T-cell (primary cell): ENCODE data around the gene RYR1. TPM values are rescaled to one million over a fixed set of nuclear protein-coding genes. Genes with fewer than 3 reads are reported as not detected.
"Not testable (repeated sequence)": the region's sequence is repeated elsewhere in the genome, so short reads cannot be mapped to it uniquely, and the experiment has no call there.

Experiments
- ATAC-seq, 4 experiments: fragments of 200-7000 bp in 3 of 4; fragments of 150-1000 bp in 1 of 4; cut with Tn5 transposase; replicated peaks in 1 of 4; 1 replicate in 3 of 4; 2 replicates in 1 of 4; pipeline ENCODE4 v1.10.0; 2021; ENCODE audit warnings: moderate library complexity in 3 of 4, mild to moderate bottlenecking in 2 of 4, moderate number of reproducible peaks in 1 of 4
- CTCF ChIA-PET, 2 donors: fragments of 300-600 bp; sonication (Branson Sonifier 250); formaldehyde crosslinking; loops; one replicate each; lab custom pipeline; 2022; ENCODE audit warnings: antibody characterized with exemption in 2 of 2; lab: Charles Lee
- POLR2A ChIA-PET, 2 donors: fragments of 300-600 bp; sonication (Branson Sonifier 250); formaldehyde crosslinking; loops; one replicate each; lab custom pipeline; 2022; ENCODE audit warnings: antibody characterized with exemption in 2 of 2; lab: Charles Lee
- DNase-seq, 35 experiments: peaks; one replicate each; pipeline versions ENCODE4 v3.0.0 to v3.0.0-alpha.2; 2013 to 2023
- H3K27ac ChIP-seq: one replicate; pipeline ENCODE4 v1.5.1; 2013; ENCODE audit warnings: low read length
- H3K27me3 ChIP-seq, 2 experiments: replicated peaks in 1 of 2; 1 replicate in 1 of 2; 2 replicates in 1 of 2; pipeline versions ENCODE4 v1.6.1 to v1.7.0; 2013; ENCODE audit warnings: low read length in 1 of 2, mixed read lengths in 1 of 2; ENCODE audit not compliant: control insufficient read depth in 2 of 2, insufficient read depth in 2 of 2; ENCODE audit errors: extremely low read depth in 1 of 2
- H3K36me3 ChIP-seq, 2 donors: 1 replicate in 1 of 2; 2 replicates in 1 of 2; pipeline versions ENCODE4 v1.6.1 to v1.7.0; 2013; ENCODE audit warnings: low read length in 1 of 2; ENCODE audit not compliant: control insufficient read depth in 2 of 2, insufficient read depth in 1 of 2; ENCODE audit errors: extremely low read depth in 1 of 2
- H3K4me1 ChIP-seq, 2 experiments: 1 replicate in 1 of 2; 2 replicates in 1 of 2; pipeline versions ENCODE4 v1.6.1 to v1.7.0; 2013; ENCODE audit warnings: low read length in 2 of 2, mixed read lengths in 1 of 2; ENCODE audit not compliant: insufficient read depth in 2 of 2, control insufficient read depth in 1 of 2; ENCODE audit errors: extremely low read depth in 1 of 2
- H3K4me3 ChIP-seq, 2 donors: 1 replicate in 1 of 2; 2 replicates in 1 of 2; pipeline versions ENCODE4 v1.5.1 to v1.7.0; 2013; ENCODE audit warnings: mild to moderate bottlenecking in 2 of 2, low read length in 1 of 2, moderate library complexity in 1 of 2; ENCODE audit not compliant: control insufficient read depth in 1 of 2; ENCODE audit errors: extremely low read depth in 1 of 2
- H3K9me3 ChIP-seq: 2 replicates; pipeline ENCODE4 v1.7.0; 2013
- H3K27ac Mint-ChIP-seq, 2 donors: one replicate each; pipeline ENCODE4 v1.8.0; 2020 to 2021; ENCODE audit warnings: mild to moderate bottlenecking in 2 of 2, mixed read lengths in 2 of 2
- H3K27me3 Mint-ChIP-seq, 2 donors: one replicate each; pipeline ENCODE4 v1.8.0; 2021 to 2022; ENCODE audit warnings: mixed read lengths in 2 of 2
- H3K36me3 Mint-ChIP-seq: one replicate; pipeline ENCODE4 v1.8.0; 2021; ENCODE audit warnings: mixed read lengths
- H3K4me1 Mint-ChIP-seq, 3 donors: one replicate each; pipeline ENCODE4 v1.8.0; 2020 to 2022; ENCODE audit warnings: mixed read lengths in 3 of 3, mild to moderate bottlenecking in 1 of 3
- H3K4me3 Mint-ChIP-seq, 3 donors: one replicate each; pipeline ENCODE4 v1.8.0; 2020 to 2022; ENCODE audit warnings: mild to moderate bottlenecking in 3 of 3, mixed read lengths in 3 of 3, moderate library complexity in 3 of 3
- H3K9me3 Mint-ChIP-seq, 3 donors: one replicate each; pipeline ENCODE4 v1.8.0; 2020 to 2022; ENCODE audit warnings: mixed read lengths in 3 of 3
- WGBS: methylation state at CpG from one replicate; pipeline ENCODE4 v1.1.5; 2013; ENCODE audit warnings: missing lambda C conversion rate; ENCODE audit not compliant: insufficient coverage; 5-methylcytosine and 5-hydroxymethylcytosine counted together
- total RNA-seq, 35 experiments: library from RNA in 6 of 35; stranded (reverse) in 6 of 35; fragments of 120-200 nt in 1 of 35; gene quantifications; one replicate each; pipeline versions ENCODE4 v1.2.1 to v1.2.4 and lab custom pipeline; 2013 to 2026

Gene RYR1
- total RNA-seq, 5 donors from 2014 or later (not counting 1 experiment from before 2014, with no cell fraction given): 1.1 to 3.8 (median 2.9) TPM

- Mint-ChIP-seq H3K36me3 (no peaks in the 10 kb centered on the region), H3K27ac (no peak overlapping the region), H3K9me3 (no peaks in the 10 kb centered on the region), H3K4me3 (peak overlapping the region; percentile 68 to 76 (median 70)), H3K27me3 (peaks cover 14 to 20% of the 10 kb centered on the region in 2 donors), H3K4me1 (peaks cover 15 to 29% (median 17%) of the 10 kb centered on the region in 3 donors)
- POLR2A ChIA-PET: no interaction called here
- Histone ChIP-seq H3K27ac (no peak overlapping the region), H3K4me1 (peaks cover 0 to 52% of the 10 kb centered on the region in 2 experiments), H3K9me3 (no peaks in the 10 kb centered on the region), H3K27me3 (peaks cover 2 to 20% of the 10 kb centered on the region in 2 experiments), H3K36me3 (no peaks in the 10 kb centered on the region), H3K4me3 (peak overlapping the region in 1 of 2 donors; percentile 21)
- peak; percentile 44 to 65 (median 55) for ATAC-seq
- CTCF ChIA-PET: no interaction called here
- WGBS: 8% methylated on average over 111 of the region's 111 CpGs
- DNase-seq: peak in 5 of 35 experiments; percentile 13 to 33 (median 22)
Measured at GRCh38 chr19:38564981-38565690, 131.6 kb downstream of the RYR1 start.

DNA sequence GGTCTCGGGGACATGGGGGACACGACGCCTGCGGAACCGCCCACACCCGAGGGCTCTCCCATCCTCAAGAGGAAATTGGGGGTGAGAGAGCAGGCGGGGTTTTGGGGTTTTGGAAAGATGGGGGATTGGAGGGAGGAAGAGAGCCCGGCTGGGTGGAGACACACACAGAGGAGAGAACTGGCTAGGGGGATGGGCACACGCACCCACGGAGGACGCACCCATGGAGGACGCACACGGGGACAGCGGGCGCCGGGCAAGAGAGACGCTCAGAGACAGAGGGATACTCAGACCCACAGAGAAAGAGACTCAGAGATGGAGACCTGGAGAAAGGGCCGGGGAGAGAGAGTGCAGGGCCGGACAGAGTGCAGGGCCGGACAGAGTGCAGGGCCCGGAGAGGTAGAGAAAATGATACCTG lies 132.2 kb downstream of the RYR1 start:
- Mint-ChIP-seq H3K27me3 (peaks cover 14 to 20% of the 10 kb centered on the region in 2 donors), H3K36me3 (no peaks in the 10 kb centered on the region), H3K4me1 (peaks cover 14 to 28% (median 16%) of the 10 kb centered on the region in 3 donors), H3K27ac (peak overlapping the region in 1 of 2 donors; percentile 49), H3K9me3 (no peaks in the 10 kb centered on the region), H3K4me3 (peak overlapping the region; percentile 68 to 75 (median 69))
- Histone ChIP-seq H3K36me3 (no peaks in the 10 kb centered on the region), H3K27ac (no peak overlapping the region), H3K4me3 (peak overlapping the region in 1 of 2 donors; percentile 21), H3K4me1 (peaks cover 0 to 46% of the 10 kb centered on the region in 2 experiments), H3K27me3 (peaks cover 2 to 20% of the 10 kb centered on the region in 2 experiments), H3K9me3 (no peaks in the 10 kb centered on the region)
- DNase-seq (no peak), ATAC-seq (no peak)
- POLR2A ChIA-PET: no interaction called here
- CTCF ChIA-PET: interaction anchor here in 1 of 2 donors (0.6 kb wide), 1 partner anchor 1133 kb away, joined by 3 read pairs; no protein-coding TSS in a partner anchor
- 51% methylated on average over 21 of the region's 21 CpGs for WGBS

GRCh38 chr19:38569368-38569983 lies 136.0 kb downstream of the RYR1 start:
- no peak for ATAC-seq
- WGBS: 66% methylated on average over 4 of the region's 6 CpGs
- H3K4me3 ChIP-seq: no peak overlapping the region
- peaks cover 2 to 10% of the 10 kb centered on the region in 2 experiments for H3K27me3 ChIP-seq
- Mint-ChIP-seq H3K9me3 (no peaks in the 10 kb centered on the region), H3K4me1 (peaks cover 4 to 8% (median 5%) of the 10 kb centered on the region in 3 donors), H3K36me3 (no peaks in the 10 kb centered on the region), H3K27me3 (peaks cover 3 to 4% of the 10 kb centered on the region in 2 donors), H3K27ac (no peak overlapping the region), H3K4me3 (no peak overlapping the region)
- H3K4me1 ChIP-seq: peaks cover 0 to 11% of the 10 kb centered on the region in 2 experiments
- H3K36me3 ChIP-seq: no peaks in the 10 kb centered on the region
- DNase-seq: no peak
- H3K9me3 ChIP-seq: no peaks in the 10 kb centered on the region
- POLR2A ChIA-PET: interaction anchor here in 1 of 2 donors (0.6 to 0.7 kb wide), 2 partner anchors 130 to 1195 kb away, joined by 3 to 4 read pairs; no protein-coding TSS in a partner anchor
- H3K27ac ChIP-seq: no peak overlapping the region
- CTCF ChIA-PET: interaction anchor here in 1 of 2 donors (0.6 kb wide), 1 partner anchor 50 kb away, joined by 3 read pairs; no protein-coding TSS in a partner anchor

DNA sequence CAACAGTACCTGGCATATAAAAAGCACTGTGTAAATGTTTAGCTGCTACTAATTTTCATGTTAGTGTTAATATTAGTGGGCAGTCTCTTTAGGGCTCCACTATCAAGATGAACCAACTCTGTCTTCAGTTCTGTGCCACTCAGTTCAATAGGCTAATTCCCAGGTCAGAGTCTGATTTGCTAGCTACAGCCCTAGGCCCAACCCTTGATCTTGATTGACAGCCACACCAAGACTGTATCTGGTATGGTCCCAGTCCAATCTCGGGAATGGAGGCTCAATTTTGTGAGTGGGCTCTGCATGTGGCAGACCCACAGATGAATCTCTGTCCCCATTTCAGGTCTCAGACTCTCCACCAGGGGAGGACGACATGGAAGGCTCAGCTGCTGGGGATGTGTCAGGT lies 138.2 kb downstream of the RYR1 start:
- no peaks in the 10 kb centered on the region for H3K9me3 Mint-ChIP-seq
- WGBS: 64% methylated on average over 2 of the region's 2 CpGs
- H3K27ac Mint-ChIP-seq: no peak overlapping the region
- Histone ChIP-seq H3K27me3 (no peaks in the 10 kb centered on the region), H3K4me3 (no peak overlapping the region), H3K4me1 (no peaks in the 10 kb centered on the region), H3K27ac (no peak overlapping the region), H3K36me3 (no peaks in the 10 kb centered on the region), H3K9me3 (no peaks in the 10 kb centered on the region)
- ChIA-PET CTCF (no interaction called here), POLR2A (no interaction called here)
- peaks cover 0 to 3% (median 0%) of the 10 kb centered on the region in 3 donors for H3K4me1 Mint-ChIP-seq
- no peaks in the 10 kb centered on the region for H3K27me3 Mint-ChIP-seq
- H3K4me3 Mint-ChIP-seq: no peak overlapping the region
- DNase-seq: no peak
- H3K36me3 Mint-ChIP-seq: no peaks in the 10 kb centered on the region
- ATAC-seq: no peak

DNA sequence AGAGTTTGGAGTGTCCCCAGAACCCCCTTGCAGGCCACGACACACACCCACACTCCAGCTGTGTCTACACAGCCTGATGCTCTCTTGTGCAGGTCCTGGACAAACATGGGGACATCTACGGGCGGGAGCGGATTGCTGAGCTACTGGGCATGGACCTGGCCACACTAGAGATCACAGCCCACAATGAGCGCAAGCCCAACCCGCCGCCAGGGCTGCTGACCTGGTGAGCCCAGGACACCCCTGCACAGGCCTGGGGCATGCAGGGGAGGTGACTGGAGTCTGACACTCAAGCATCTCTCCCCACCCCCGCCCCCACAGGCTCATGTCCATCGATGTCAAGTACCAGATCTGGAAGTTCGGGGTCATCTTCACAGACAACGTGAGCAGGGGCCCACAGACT lies 144.3 kb downstream of the RYR1 start:
- DNase-seq: no peak
- ChIA-PET CTCF (no interaction called here), POLR2A (no interaction called here)
- Histone ChIP-seq H3K36me3 (no peaks in the 10 kb centered on the region), H3K4me3 (no peak overlapping the region), H3K4me1 (peaks cover 0 to 15% of the 10 kb centered on the region in 2 experiments), H3K27me3 (no peaks in the 10 kb centered on the region), H3K27ac (no peak overlapping the region), H3K9me3 (no peaks in the 10 kb centered on the region)
- H3K9me3 Mint-ChIP-seq: no peaks in the 10 kb centered on the region
- ATAC-seq: no peak
- H3K4me3 Mint-ChIP-seq: no peak overlapping the region
- no peak overlapping the region for H3K27ac Mint-ChIP-seq
- H3K4me1 Mint-ChIP-seq: peaks cover 0 to 13% (median 6%) of the 10 kb centered on the region in 3 donors
- H3K36me3 Mint-ChIP-seq: no peaks in the 10 kb centered on the region
- WGBS: 100% methylated on average over 5 of the region's 11 CpGs
- H3K27me3 Mint-ChIP-seq: no peaks in the 10 kb centered on the region

DNA sequence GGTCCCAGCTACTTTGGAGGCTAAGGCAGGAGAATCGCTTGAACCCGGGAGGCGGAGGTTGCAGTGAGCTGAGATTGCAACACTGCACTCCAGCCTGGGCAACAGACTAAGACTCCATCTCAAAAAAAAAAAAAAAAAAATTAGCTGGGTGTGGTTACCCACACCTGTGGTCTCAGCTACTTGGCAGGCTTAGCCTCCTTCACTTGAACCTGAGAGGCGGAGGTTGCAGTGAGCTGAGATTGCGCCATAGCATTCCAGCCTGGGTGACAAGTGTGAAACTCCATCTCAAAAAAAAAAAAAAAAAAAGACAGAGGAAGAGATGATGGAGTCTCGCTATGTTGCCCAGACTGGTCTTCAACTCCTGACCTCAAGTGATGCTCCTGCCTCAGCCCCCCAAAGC lies 145.8 kb downstream of the RYR1 start:
- H3K4me1 Mint-ChIP-seq: peaks cover 0 to 18% (median 9%) of the 10 kb centered on the region in 3 donors
- not testable (repeated sequence) for H3K27ac Mint-ChIP-seq, H3K27me3 ChIP-seq, H3K36me3 Mint-ChIP-seq, H3K36me3 ChIP-seq, H3K27ac ChIP-seq, H3K9me3 ChIP-seq, H3K4me3 Mint-ChIP-seq, H3K4me3 ChIP-seq, H3K9me3 Mint-ChIP-seq, H3K27me3 Mint-ChIP-seq
- H3K4me1 ChIP-seq: peaks cover 0 to 21% of the 10 kb centered on the region in 2 experiments
- POLR2A ChIA-PET: interaction anchor here in 1 of 2 donors (0.6 kb wide), 2 partner anchors 344 to 657 kb away, joined by 3 to 7 read pairs; no protein-coding TSS in a partner anchor
- CTCF ChIA-PET: interaction anchor here (0.6 to 0.7 kb wide), 4 partner anchors 24 to 133 kb away, joined by 3 to 8 read pairs (median 4); no protein-coding TSS in a partner anchor
- peak in 2 of 35 experiments; percentile 8 to 38 for DNase-seq
- ATAC-seq: peak in 3 of 4 experiments; percentile 43 to 76 (median 63)
- WGBS: no CpG with 5 or more reads among the region's 6 CpGs
